GM18505 (cell line): ENCODE data around the gene KLF7.

Source experiments
- ATAC-seq: cut with Tn5 transposase; IDR thresholded peaks from one replicate; pipeline ENCODE4 v1.9.1; 2021; ENCODE audit not compliant: unreplicated experiment
- POLR2A ChIP-seq: IDR thresholded peaks from 4 replicates; pipeline ENCODE4 v1.6.1; 2011; ENCODE audit warnings: borderline replicate concordance; ENCODE audit not compliant: insufficient read depth, insufficient read length; ENCODE audit errors: extremely low read depth

KLF7 gene

GRCh38 chr2:207032490-207032889 is 133.3 kb downstream of the KLF7 start:
- no peak for TF ChIP-seq POLR2A
- no peak for ATAC-seq
